HG02981 (cell line): Measurements from ENCODE around the gene ANKRD33B.

ENCODE experiments used
- ATAC-seq: cut with Tn5 transposase; IDR thresholded peaks from one replicate; pipeline ENCODE4 v1.9.1; 2021; ENCODE audit warnings: mild to moderate bottlenecking, moderate library complexity; ENCODE audit not compliant: unreplicated experiment

Gene ANKRD33B

DNA sequence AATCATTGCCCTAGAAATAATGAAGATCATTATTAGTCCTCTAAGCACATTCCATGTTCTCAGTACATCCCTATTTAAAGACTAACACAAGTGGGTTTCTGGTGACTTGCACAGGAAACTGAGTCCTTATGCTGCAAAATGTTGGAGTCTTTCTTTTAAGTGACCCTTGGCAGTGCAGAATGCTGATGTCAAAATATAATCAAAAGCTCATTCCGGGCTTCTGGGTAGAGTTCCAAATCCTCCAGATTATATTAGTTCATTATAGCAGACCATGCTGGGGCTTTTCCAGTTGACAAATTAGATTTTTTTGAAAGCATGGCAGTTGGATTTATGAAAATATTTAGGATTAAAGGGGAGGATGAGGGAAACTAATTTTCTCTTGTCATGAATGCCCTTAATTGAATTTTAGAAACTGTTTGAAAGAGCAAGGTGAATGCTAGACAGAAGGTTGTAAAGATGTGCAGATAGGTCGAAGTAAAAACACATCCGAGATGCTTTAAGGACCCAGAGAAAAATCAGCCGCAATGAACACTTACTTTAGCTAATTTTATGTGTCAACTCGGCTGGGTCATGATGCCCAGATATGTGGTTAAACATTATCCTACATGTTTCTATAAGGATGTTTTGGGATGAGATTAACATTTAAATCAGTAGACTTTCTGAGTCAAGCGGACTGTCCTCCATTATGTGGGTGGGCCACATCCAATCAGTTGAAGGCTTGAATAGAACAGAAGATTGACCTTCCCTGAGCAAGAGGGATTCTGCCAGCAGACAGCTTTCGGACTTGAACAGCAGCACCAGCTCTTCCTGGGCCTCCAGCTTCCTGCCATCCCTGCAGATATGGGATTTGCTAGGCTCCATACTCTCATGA is 108.5 kb downstream of the ANKRD33B start:
- ATAC-seq = no peak

DNA sequence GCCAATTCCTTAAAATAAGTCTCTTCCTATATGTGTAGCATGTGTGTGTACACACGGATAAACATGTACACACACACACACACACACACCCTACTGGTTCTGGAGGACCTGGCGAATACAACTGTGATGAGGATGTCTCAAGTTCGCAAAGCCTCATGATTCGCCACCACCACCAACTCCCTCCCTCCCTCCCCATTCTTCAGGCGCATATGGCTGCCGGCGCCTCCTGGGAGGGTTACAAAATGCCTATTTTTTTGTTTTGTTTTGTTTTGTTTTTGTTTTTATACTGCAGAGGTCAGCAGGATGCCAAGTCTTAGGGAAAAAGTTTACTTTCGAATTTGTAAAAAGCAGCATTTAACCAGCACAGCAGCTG is 109.1 kb downstream of the ANKRD33B start:
- no peak for ATAC-seq

DNA sequence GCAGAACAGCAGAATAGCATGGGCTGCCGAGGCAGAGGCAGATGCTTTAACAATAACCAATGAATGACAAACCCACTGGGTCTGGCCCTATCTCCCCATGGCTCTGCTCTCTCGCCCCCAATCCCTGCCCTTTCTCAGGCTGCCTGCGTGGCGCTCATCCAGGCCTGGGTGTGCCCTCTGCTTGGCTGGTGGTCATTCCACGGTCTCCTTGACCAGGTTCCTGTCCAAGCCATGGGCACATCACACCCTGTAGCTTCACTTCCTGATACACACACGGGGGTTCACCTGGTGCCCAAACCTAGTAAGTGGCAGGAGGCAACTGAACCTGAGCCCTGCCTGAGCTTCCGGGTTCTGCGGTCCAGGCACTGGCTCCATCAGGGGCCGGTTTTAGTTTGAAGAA is 109.5 kb downstream of the ANKRD33B start:
- no peak for ATAC-seq

DNA sequence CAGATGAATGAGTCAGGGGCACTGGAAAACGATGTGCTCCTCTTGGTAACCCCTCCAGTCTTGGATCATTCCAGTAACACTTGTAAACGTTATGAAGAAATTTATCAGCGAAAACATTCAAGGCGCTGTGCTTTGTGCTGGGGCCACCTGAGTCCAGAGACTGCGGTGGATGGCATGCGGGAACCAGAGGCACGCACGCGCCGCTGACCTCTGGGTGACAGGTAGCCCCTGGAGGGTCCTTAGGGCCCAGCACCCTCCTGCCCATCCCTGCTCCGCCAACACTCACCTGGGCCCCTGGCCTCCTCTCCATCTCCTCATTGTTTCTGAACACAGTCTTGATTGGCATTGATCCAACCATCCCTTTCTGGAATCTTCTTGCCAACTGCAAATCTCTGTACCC is 110.2 kb downstream of the ANKRD33B start:
- no peak for ATAC-seq

DNA sequence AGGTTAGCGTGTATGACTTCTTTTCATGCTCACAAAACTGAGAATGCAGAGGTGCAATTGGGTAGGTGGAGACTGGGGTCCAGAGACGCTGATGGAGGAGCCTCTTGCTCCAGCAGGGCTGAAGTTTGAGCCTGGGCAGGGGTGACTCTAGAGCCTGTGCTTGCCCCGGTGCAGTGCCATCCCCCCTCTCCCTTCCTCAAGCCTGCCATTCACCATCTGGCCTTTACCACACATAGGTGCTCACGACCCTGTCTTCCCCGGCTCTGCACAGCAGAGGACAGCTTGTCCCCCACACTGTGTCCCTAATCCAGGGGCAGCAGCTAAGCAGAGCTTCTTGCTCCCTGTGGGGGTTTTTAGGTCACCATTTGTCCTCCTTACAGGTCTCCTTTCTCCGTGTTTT is 110.7 kb downstream of the ANKRD33B start:
- no peak for ATAC-seq

DNA sequence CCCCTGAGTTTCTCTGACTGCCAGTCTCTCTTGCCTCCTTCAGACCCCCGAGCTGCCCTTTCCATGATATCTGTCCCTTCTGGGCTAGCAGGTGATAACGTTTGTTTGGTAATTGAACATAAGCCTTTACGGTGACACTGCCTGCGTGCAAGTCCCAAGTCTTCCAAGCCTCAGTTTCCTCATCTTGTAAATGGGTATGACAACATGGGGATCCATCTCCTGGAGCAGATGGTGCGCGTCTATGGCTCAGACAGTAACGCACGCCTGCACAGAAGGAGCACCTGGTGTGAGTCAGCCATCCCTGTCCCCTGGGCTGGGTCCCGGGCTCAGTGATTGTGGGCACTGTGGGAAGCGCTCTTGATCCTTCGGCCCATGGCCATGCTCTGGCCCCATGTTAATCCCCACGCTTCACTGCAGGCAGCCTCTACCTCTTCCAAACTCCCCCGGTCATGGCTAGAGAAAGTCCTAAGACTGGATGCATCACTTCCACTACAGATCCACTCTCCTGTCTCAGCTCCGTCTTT is 111.4 kb downstream of the ANKRD33B start:
- ATAC-seq = no peak

DNA sequence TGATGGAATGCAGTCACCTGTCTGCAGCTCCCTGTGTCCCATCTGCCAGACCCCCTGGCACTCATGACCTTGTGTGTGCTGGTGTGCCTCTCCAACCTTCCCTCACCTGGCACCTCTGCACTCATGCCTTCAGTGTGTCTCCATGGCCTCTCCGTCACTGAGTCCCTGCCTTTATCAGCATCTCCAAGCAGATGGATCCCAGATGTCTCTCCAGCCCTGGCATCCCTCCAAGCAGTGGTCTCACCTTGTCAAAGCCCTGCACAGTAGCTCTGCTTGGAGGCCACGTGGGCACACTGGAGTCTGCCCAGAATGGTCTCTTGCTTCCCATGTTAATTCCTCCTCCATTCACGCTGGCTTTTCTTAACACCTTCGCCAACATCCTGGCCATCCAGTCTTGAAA is 112.4 kb downstream of the ANKRD33B start:
- no peak for ATAC-seq

DNA sequence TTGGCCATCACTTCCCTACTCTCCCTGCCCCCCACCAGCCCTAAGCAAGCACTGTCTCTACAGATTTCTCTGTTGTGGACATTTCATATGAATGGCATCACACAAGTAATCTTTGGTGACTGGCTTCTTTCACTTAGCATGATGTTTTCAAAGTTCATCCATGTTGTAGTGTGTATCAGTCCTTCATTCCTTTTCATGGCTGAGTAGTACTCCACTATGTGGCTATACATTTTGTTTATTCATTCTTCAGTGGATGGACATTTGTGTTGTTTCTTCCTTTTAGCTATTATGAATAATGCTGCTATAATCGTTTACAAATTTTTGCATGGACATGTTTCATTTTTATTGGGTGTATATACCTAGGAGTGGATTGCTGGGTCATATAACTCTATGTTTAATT is 113.1 kb downstream of the ANKRD33B start:
- no peak for ATAC-seq

DNA sequence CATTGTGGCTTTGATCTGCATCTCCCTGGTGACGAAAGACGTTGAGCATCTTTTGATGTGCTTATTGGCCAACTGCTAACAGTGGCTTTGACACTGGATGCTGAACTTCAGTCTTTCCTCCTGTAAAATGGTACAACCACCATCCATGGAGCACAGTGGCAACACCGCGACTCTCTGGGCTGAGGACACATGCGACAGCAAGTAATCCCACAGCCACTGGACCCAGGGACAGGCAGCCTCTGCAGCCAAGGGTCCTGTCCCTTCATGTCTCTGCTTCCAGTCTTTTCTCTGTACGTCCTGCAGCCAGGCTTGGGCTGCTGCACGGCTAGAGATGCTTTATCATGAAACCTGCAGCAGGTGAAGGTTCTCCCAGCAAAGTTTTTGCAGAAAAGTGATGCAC is 113.7 kb downstream of the ANKRD33B start:
- ATAC-seq = no peak

DNA sequence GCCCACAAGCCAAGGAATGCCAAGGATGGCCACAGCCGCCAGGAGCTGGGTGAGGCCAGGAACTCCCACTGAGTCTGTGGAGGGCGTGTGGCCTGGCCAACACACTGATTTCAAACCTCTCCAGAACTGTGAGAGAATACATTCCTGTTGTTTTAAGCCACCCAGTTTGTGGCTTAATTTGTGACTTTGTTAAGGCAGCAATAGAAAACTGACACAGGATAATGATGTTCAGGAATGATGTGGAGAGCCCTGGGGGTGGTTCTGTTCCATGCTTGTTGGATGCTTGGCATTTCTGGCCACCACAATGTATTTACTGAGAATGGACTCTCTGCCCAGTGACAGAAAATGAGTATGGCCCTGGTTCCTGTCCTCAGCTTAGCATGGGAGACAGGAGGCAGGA is 114.4 kb downstream of the ANKRD33B start:
- ATAC-seq = no peak

DNA sequence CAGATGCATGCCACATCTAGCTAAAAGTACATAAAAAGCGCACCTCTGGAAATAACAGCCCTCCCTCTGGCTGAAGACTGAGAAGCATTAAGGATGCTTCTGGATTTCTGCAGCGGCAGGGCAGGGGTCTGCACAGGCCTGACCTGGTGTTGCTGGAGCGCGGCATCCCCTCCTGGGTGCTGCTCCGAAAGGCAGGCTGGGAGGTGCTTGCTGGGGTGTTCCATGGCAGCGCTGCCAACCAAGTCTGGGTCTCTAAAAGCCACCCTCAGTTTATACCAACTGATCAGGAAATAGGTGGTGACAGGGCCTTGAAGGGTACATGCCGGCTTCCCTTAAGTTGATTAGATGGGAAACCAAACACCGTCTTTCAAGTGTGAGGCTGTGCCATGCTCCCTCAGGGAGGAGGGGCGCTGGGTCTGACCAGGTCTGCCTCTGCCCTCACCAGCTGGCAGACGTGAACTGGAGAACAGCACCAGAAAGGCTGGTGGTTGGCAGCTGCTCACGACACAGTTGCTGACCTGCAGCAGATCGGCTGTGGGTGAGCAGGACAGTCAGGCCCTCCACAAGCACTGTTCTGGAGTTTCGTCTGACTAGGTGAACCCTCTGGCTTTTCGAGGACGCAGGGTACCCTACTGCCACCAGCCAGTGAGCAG is 115.6 kb downstream of the ANKRD33B start:
- no peak for ATAC-seq

DNA sequence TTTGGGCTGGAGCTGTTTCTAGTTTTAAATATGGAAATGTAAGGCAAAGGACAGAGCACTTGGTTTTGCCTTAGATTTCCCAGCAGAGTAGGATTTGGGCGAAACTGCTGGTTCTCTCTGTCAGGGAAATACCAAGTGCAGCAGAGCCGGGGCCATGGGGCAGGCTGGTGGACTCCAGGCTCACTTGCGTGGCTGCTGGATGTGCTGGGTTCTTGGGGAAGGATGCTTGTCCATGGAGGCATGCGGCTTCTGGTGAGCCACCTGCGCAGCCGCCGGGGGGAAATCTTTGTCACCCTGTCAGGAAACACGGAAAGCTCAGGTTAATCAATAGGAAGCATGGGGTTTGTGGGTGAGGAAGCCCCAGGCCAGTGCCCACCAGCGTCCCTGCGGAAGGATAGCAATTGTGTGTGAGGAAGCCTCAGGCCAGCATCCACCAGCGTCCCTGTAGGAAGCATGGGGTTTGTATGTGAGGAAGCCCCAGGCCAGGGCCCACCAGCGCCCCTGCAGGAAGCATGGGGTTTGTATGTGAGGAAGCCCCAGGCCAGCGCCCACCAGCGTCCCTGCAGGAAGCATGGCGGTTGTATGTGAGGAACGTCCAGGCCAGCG is 117.1 kb downstream of the ANKRD33B start:
- no peak for ATAC-seq

DNA sequence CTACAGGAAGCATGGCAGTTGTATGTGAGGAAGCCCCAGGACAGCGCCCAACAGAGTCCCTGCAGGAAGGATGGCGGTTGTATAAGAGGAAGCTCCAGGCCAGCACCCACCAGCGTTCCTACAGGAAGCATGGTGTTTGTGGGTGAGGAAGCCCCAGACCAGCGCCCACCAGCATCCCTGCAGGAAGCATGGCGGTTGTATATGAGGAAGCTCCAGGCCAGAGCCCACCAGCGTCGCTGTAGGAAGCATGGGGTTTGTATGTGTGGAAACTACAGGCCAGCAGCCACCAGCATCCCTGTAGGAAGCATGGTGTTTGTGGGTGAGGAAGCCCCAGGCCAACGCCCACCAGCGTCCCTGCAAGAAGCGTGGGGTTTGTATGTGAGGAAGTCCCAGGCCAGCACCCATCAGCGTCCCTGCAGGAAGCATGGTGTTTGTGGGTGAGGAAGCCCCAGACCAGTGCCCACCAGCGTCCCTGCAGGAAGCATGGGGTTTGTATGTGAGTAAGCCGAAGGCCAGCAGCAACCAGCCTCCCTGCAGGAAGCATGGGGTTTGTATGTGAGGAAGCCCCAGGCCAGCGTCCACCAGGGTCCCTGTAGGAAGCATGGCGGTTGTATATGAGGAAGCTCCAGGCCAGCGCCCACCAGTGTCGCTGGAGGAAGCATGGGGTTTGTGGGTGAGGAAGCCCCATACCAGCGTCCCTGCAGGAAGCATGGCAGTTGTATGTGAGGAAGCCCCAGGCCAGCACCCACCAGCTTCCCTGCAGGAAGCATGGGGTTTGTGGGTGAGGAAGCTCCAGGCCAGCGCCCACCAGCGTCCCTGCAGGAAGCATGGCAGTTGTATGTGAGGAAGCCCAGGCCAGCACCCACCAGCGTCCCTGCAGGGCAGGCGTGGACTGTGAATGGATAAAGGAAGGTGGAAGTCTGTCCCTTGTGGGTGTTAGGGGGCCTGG is 118.1 kb downstream of the ANKRD33B start:
- ATAC-seq = no peak

DNA sequence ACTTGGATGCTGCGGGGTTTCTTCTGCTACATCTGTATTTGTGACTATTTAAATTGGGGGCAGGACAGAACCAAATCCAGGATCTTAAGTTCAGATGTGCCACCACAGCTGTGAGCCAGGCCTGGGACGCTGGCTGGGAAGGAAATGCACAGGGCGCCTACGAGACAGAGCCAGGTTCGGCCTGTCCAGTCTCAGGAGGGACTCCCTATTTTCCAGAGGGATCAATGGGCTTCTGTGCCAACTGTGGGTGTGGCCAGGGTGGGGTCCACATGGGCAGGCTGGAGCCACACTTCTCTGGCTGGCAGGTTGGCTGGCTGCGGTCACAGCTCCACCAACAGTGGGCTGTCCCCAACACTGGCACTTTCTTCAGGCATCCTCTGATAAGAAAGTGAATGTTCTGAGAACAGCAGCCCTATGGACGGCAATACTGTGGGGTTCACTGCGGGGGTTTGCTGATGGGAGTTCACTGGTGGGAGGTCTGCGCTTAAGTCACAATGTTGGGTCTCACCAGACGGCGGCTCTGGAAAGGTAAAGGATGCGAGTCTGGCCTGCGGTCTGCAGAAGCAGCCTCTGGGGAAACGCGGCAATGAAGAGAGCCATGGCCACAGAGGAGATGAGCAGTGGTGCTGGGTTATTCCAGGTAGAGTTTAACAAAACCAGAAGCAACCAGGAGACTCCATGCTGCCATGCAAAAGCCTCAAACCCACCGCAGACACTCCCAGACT is 119.1 kb downstream of the ANKRD33B start:
- ATAC-seq = no peak

DNA sequence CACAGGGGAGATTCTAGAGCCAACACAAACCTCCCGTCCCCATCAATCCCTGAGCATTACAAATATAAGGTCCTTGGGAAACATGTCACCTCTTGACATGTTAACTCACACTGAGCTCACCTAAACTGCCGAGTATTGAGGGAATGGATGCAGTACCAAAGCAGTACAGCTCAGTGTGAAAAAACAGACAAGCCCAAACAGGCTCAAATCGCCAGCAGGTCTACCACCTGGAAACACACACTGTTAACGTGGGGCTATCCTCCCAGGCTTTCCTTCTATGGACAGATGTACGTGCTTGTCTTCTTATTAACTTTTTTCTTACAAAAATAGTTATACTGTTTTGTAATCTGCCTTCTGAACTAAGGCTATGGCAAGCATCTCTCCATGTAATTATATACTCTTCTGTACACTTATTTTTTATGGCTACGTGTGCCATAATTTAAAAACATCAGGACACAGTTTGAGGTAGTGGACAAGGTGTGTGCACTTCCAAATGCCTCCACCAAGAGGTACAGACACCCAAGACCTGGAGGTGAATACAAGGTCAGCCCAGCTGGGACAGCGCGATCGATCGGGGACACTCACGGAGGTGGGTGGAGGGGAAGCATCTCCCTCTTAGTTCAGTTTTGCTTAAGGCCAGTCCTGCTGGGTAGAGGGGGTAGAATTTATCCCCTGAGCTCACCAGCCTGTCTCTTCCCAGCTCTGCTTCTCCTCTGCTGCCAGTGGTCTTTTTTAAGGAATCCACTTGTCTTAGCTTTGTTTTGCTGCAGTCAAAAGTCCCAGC is 120.6 kb downstream of the ANKRD33B start:
- peak; percentile 46 for ATAC-seq

DNA sequence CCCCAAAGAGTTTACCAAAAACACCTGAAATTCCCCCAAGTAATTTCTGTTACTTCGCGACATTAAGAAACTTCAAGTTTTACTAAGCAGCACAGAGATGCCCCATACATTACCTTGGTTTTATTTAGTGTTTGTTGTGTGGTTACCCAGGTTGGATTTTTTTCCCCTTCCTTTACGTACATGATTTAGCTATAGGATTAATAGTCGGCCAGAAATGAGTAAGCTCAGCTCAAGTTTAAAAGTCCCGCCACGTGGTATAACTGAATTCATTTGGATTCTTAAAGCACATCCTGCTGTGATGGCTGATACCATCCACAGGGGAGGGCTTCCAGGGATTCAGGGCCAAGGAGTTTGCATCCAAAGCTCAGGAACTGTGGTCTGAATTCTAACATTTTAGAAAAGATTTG is 121.2 kb downstream of the ANKRD33B start:
- peak; percentile 79 for ATAC-seq

DNA sequence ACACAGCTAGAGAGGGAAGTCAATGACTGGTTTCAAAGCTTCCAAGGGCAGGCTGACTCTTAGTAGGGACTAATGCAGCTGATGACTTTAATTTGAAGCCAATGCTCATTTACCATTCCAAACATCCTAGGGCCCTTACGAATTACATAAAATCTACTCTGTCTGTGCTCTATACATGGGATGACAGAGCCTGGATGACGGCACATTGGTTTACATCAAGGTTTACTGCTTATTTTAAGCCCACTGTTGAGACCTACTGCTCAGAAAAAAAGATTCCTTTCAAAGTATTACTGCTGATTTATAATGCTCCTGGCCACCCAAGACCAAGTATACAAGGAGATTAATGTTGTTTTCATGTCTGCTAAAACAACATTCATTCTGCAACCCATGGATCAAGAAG is 123.0 kb downstream of the ANKRD33B start:
- no peak for ATAC-seq

DNA sequence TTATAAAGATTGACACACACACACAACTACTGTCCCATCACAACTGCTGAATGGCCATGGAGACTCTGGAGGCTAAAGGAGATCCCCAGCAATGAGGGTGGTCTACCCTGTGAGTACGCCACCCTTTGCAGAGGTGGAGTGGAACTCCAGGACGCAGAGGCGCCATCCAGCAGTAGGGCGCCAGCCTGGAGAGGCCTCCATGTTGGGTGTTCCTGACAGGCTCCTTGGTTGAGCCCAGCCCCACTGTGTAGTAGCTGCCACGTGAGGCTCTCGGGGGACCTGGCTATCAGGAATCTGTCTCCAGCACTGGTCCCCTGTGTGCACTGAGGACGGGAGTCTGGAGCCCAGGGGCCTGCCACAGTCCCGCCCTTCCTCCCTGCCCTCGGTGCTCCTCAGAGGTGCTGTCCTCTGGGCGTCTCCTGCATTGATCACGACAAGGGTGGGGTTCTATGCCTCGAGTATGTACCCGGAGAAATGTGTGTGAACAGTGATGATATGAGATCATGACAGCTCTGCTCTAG is 124.8 kb downstream of the ANKRD33B start:
- ATAC-seq = no peak
